B cell (primary cell): ENCODE results near the gene NUP42. TPM values are rescaled to one million over a fixed set of nuclear protein-coding genes. Genes with fewer than 3 reads are reported as not detected.

Experiments
- ATAC-seq: fragments of 200-7000 bp; cut with Tn5 transposase; one replicate; pipeline ENCODE4 v1.10.0; 2021; ENCODE audit warnings: low read depth, mild to moderate bottlenecking, moderate number of reproducible peaks, moderate library complexity
- CTCF ChIA-PET: fragments of 350-600 bp; sonication (Branson Sonifier 250); formaldehyde crosslinking; loops from one replicate; lab custom pipeline; 2021; ENCODE audit warnings: antibody characterized with exemption, inconsistent platforms; lab: Charles Lee
- POLR2A ChIA-PET: fragments of 350-600 bp; sonication (Branson Sonifier 250); formaldehyde crosslinking; loops from one replicate; lab custom pipeline; 2021; ENCODE audit warnings: antibody characterized with exemption; lab: Charles Lee
- DNase-seq: peaks from one replicate; pipeline ENCODE4 v3.0.0; 2013
- H2AFZ ChIP-seq: 2 replicates; pipeline ENCODE4 v1.6.1; 2012; ENCODE audit warnings: mild to moderate bottlenecking, low read depth, low read length; ENCODE audit not compliant: insufficient read depth, poor library complexity, severe bottlenecking
- H3K27ac ChIP-seq, 2 donors: 1 replicate in 1 of 2; 2 replicates in 1 of 2; pipeline ENCODE4 v1.5.1; 2012 to 2013; ENCODE audit warnings: low read length in 2 of 2, mild to moderate bottlenecking in 2 of 2, moderate library complexity in 1 of 2
- H3K27me3 ChIP-seq, 4 experiments: fragments of 200-600 bp in 1 of 4; sonication (generic) in 1 of 4; replicated peaks in 1 of 4; 1 replicate in 2 of 4; 2 replicates in 2 of 4; pipeline versions ENCODE4 v1.6.1 to v1.7.0; 2013 to 2016; ENCODE audit warnings: low read length in 3 of 4, mild to moderate bottlenecking in 2 of 4, mixed read lengths in 1 of 4, moderate library complexity in 1 of 4; ENCODE audit not compliant: insufficient read depth in 4 of 4, control insufficient read depth in 3 of 4; ENCODE audit errors: control extremely low read depth in 1 of 4
- H3K36me3 ChIP-seq, 2 experiments: replicated peaks in 1 of 2; 1 replicate in 1 of 2; 2 replicates in 1 of 2; pipeline versions ENCODE4 v1.6.1 to v1.7.1; 2013; ENCODE audit warnings: low read length in 1 of 2; ENCODE audit not compliant: insufficient read depth in 2 of 2, control insufficient read depth in 1 of 2; ENCODE audit errors: control extremely low read depth in 1 of 2, extremely low read depth in 1 of 2
- H3K4me1 ChIP-seq, 2 donors: fragments of 200-600 bp in 1 of 2; sonication (generic) in 1 of 2; 1 replicate in 1 of 2; 2 replicates in 1 of 2; pipeline versions ENCODE4 v1.5.1 to v1.6.1; 2013 to 2017; ENCODE audit warnings: low read length in 2 of 2; ENCODE audit not compliant: control insufficient read depth in 2 of 2, insufficient read depth in 2 of 2
- H3K4me2 ChIP-seq: replicated peaks from 2 replicates; pipeline ENCODE3; 2012; ENCODE audit warnings: mild to moderate bottlenecking, low read depth, low read length; ENCODE audit not compliant: poor library complexity, severe bottlenecking
- H3K4me3 ChIP-seq, 5 experiments: fragments of 200-600 bp in 1 of 5; sonication (generic) in 1 of 5; 1 replicate in 3 of 5; 2 replicates in 2 of 5; pipeline versions ENCODE4 v1.5.1 to v1.7.0; 2011 to 2016; ENCODE audit warnings: low read length in 4 of 5, mild to moderate bottlenecking in 4 of 5, low read depth in 2 of 5, control low read depth in 1 of 5, moderate library complexity in 1 of 5; ENCODE audit not compliant: insufficient read depth in 1 of 5; ENCODE audit errors: control extremely low read depth in 1 of 5, extremely low read depth in 1 of 5
- H3K79me2 ChIP-seq: fragments of 200-600 bp; sonication (generic); one replicate; pipeline ENCODE4 v1.6.0; 2016; ENCODE audit warnings: low read length; ENCODE audit not compliant: control insufficient read depth, insufficient read depth
- H3K9ac ChIP-seq: fragments of 200-600 bp; sonication (generic); 2 replicates; pipeline ENCODE4 v1.6.1; 2017; ENCODE audit warnings: mild to moderate bottlenecking, low read length, moderate library complexity
- H3K9me3 ChIP-seq, 3 donors: one replicate each; pipeline versions ENCODE4 v1.6.1 to v1.7.1; 2013; ENCODE audit warnings: low read length in 2 of 3; ENCODE audit not compliant: control insufficient read depth in 2 of 3, insufficient read depth in 1 of 3; ENCODE audit errors: control extremely low read depth in 1 of 3
- H4K20me1 ChIP-seq: 2 replicates; pipeline ENCODE4 v1.6.0; 2012; ENCODE audit warnings: mild to moderate bottlenecking, low read length; ENCODE audit not compliant: insufficient read depth, control insufficient read depth, poor library complexity, severe bottlenecking
- H3K27ac Mint-ChIP-seq: one replicate; pipeline ENCODE4 v1.8.0; 2021; ENCODE audit warnings: mixed read lengths
- H3K27me3 Mint-ChIP-seq: one replicate; pipeline ENCODE4 v1.8.0; 2021; ENCODE audit warnings: mixed read lengths
- H3K4me1 Mint-ChIP-seq: one replicate; pipeline ENCODE4 v1.8.0; 2021; ENCODE audit warnings: mixed read lengths
- H3K4me3 Mint-ChIP-seq: one replicate; pipeline ENCODE4 v1.8.0; 2021; ENCODE audit warnings: mixed read lengths
- H3K9me3 Mint-ChIP-seq: one replicate; pipeline ENCODE4 v1.8.0; 2022; ENCODE audit warnings: mixed read lengths; ENCODE audit not compliant: insufficient read depth
- EZH2 ChIP-seq: IDR thresholded peaks from 2 replicates; pipeline ENCODE4 v1.6.1; 2012; ENCODE audit warnings: borderline replicate concordance, low read depth, mild to moderate bottlenecking, moderate library complexity, low read length; ENCODE audit not compliant: insufficient read depth, poor library complexity, severe bottlenecking
- WGBS: methylation state at CpG from one replicate; pipeline ENCODE4 v1.1.5; 2013; ENCODE audit warnings: missing lambda C conversion rate; ENCODE audit not compliant: insufficient coverage; 5-methylcytosine and 5-hydroxymethylcytosine counted together
- intact Hi-C: fragments of 100-400 bp; cut with micrococcal nuclease; formaldehyde crosslinking; loops from one replicate; pipeline ENCODE4 v1.10.0; 2022
- polyA plus RNA-seq: library from polyadenylated mRNA; depleted of rRNA; stranded (reverse); fragments of >200 nt; gene quantifications from 2 replicates; pipeline ENCODE4 v1.2.3, GENCODE V29; 2012
- total RNA-seq, 2 donors: library from RNA; stranded (reverse); fragments of 120-200 nt in 1 of 2; gene quantifications; 1 replicate in 1 of 2; 2 replicates in 1 of 2; pipeline versions ENCODE4 v1.2.3 to v1.2.4, GENCODE V29; 2013 to 2022
- TF ChIP-seq, protein P1 (sequence below): fragments of 200-600 bp; IDR thresholded peaks from one replicate; pipeline ENCODE4 v1.8.0; 2022; ENCODE audit warnings: antibody characterized with exemption, mild to moderate bottlenecking

NUP42 gene
- total and polyA plus RNA-seq, 2 donors (not counting 1 experiment from before 2014, with no cell fraction given) = 38.1 to 49.2 TPM

DNA sequence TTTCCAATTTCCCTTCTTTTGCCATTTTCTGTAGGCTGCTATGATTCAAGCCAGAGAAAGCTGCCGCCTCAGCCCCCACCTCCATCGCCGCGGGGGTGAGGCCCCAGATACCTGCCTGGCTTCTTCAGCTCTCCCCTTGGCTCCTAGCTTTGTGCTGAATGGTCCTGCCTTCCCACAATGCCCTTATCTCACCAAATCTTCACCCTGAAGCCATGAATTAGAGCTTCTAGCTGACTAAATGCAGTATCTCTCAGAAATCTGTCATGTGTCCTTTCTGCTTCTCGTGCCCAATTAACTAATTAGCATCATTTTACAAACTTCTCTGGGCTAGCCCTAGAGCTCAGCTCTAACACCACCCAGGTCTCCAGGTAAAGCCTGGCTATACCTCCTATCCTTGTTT lies 32.6 kb downstream of the NUP42 start:
- 95% methylated on average over 4 of the region's 5 CpGs for WGBS
- H3K4me1 ChIP-seq = no peaks in the 10 kb centered on the region
- no peak overlapping the region for H3K9ac ChIP-seq
- ChIA-PET CTCF (no interaction called here), POLR2A (no interaction called here)
- intact Hi-C loops = no loop called here
- no peaks in the 10 kb centered on the region for H3K27me3 ChIP-seq
- Mint-ChIP-seq H3K9me3 (no peaks in the 10 kb centered on the region), H3K4me1 (no peaks in the 10 kb centered on the region), H3K27ac (no peak overlapping the region), H3K4me3 (no peak overlapping the region), H3K27me3 (peaks cover 28% of the 10 kb centered on the region)
- no peak for ATAC-seq
- no peak overlapping the region for H2AFZ ChIP-seq
- no peaks in the 10 kb centered on the region for H3K79me2 ChIP-seq
- no peaks in the 10 kb centered on the region for H3K9me3 ChIP-seq
- H3K4me3 ChIP-seq = no peak overlapping the region
- no peak overlapping the region for H3K27ac ChIP-seq
- DNase-seq = no peak
- H4K20me1 ChIP-seq = no peaks in the 10 kb centered on the region
- H3K36me3 ChIP-seq = no peaks in the 10 kb centered on the region
- no peak for TF ChIP-seq EZH2
- H3K4me2 ChIP-seq = no peak overlapping the region

- no peak for DNase-seq
- ChIA-PET POLR2A (no interaction called here), CTCF (no interaction called here)
- intact Hi-C loops = no loop called here
- no peaks in the 10 kb centered on the region for H3K4me1 Mint-ChIP-seq
- no peak overlapping the region for H3K4me3 ChIP-seq
- H3K79me2 ChIP-seq = no peaks in the 10 kb centered on the region
- ATAC-seq = no peak
- H3K27ac ChIP-seq = no peak overlapping the region
- no peaks in the 10 kb centered on the region for H4K20me1 ChIP-seq
- no peak overlapping the region for H3K27ac Mint-ChIP-seq
- no CpG with 5 or more reads among the region's 6 CpGs for WGBS
- no peak overlapping the region for H3K4me2 ChIP-seq
- H3K9me3 Mint-ChIP-seq = no peaks in the 10 kb centered on the region
- no peak overlapping the region for H2AFZ ChIP-seq
- no peak overlapping the region for H3K9ac ChIP-seq
- no peaks in the 10 kb centered on the region for H3K27me3 ChIP-seq
- TF ChIP-seq, protein P1, sequence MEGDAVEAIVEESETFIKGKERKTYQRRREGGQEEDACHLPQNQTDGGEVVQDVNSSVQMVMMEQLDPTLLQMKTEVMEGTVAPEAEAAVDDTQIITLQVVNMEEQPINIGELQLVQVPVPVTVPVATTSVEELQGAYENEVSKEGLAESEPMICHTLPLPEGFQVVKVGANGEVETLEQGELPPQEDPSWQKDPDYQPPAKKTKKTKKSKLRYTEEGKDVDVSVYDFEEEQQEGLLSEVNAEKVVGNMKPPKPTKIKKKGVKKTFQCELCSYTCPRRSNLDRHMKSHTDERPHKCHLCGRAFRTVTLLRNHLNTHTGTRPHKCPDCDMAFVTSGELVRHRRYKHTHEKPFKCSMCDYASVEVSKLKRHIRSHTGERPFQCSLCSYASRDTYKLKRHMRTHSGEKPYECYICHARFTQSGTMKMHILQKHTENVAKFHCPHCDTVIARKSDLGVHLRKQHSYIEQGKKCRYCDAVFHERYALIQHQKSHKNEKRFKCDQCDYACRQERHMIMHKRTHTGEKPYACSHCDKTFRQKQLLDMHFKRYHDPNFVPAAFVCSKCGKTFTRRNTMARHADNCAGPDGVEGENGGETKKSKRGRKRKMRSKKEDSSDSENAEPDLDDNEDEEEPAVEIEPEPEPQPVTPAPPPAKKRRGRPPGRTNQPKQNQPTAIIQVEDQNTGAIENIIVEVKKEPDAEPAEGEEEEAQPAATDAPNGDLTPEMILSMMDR = no peak
- no peak for TF ChIP-seq EZH2
- no peaks in the 10 kb centered on the region for H3K9me3 ChIP-seq
- no peaks in the 10 kb centered on the region for H3K36me3 ChIP-seq
- H3K4me1 ChIP-seq = no peaks in the 10 kb centered on the region
- peaks cover 28% of the 10 kb centered on the region for H3K27me3 Mint-ChIP-seq
- H3K4me3 Mint-ChIP-seq = no peak overlapping the region
Observed at GRCh38 chr7:23214938-23215337, 33.1 kb downstream of the NUP42 start.
